Coronary artery (tissue), 2 donors: Measurements from ENCODE around the gene MSH3.
"Not testable (repeated sequence)": the region's sequence is repeated elsewhere in the genome, so short reads cannot be mapped to it uniquely, and the experiment has no call there.

Experiments
- DNase-seq: peaks from one replicate; pipeline ENCODE4 v3.0.0-alpha.2; 2017; ENCODE audit warnings: low spot score
- H3K27ac ChIP-seq, 2 donors: fragments of 200-600 bp; sonication (generic); one replicate each; pipeline ENCODE4 v1.5.1; 2016 to 2019
- H3K4me3 ChIP-seq: fragments of 200-600 bp; sonication (generic); 2 replicates; pipeline ENCODE4 v1.5.1; 2016; ENCODE audit warnings: mild to moderate bottlenecking, moderate library complexity
- CTCF ChIP-seq: fragments of 200-600 bp; sonication (generic); IDR thresholded peaks from one replicate; pipeline ENCODE4 v1.5.1; 2019; ENCODE audit warnings: antibody characterized with exemption

The MSH3 gene

GRCh38 chr5:80654054-80654390 is 430 bp upstream of the MSH3 start:
- Histone ChIP-seq H3K27ac (peak overlapping the region in 1 of 2 donors; percentile 93), H3K4me3 (peak overlapping the region; percentile 86)
- no peak for TF ChIP-seq CTCF
- DNase-seq, result peak; percentile 73

GRCh38 chr5:80655231-80655774 is 851 bp downstream of the MSH3 start:
- TF ChIP-seq CTCF, result no peak
- peak overlapping the region; percentile 86 to 93 for H3K27ac ChIP-seq
- peak overlapping the region; percentile 86 for H3K4me3 ChIP-seq
- no peak for DNase-seq

- no peak for DNase-seq
- Histone ChIP-seq H3K4me3 (no peak overlapping the region), H3K27ac (no peak overlapping the region)
- no peak for TF ChIP-seq CTCF
These were observed 2.0 kb downstream of the MSH3 start for GRCh38 chr5:80656425-80656824.

- H3K27ac ChIP-seq, result no peak overlapping the region
- no peak for DNase-seq
- no peak for TF ChIP-seq CTCF
These were observed 4.7 kb downstream of the MSH3 start for GRCh38 chr5:80659106-80659505.

GRCh38 chr5:80660661-80661060 is 6.2 kb downstream of the MSH3 start:
- H3K4me3 ChIP-seq, H3K27ac ChIP-seq, DNase-seq: not testable (repeated sequence)

More at GRCh38 chr5:80659106-80659505, 4.7 kb downstream of the MSH3 start:
- H3K4me3 ChIP-seq, result no peak overlapping the region

- TF ChIP-seq CTCF, result no peak
- Histone ChIP-seq H3K4me3 (no peak overlapping the region), H3K27ac (no peak overlapping the region)
- DNase-seq, result no peak
These were observed 7.7 kb downstream of the MSH3 start for GRCh38 chr5:80662108-80662507.

GRCh38 chr5:80665057-80665456 is 10.6 kb downstream of the MSH3 start:
- no peak overlapping the region for H3K4me3 ChIP-seq
- no peak for DNase-seq
- H3K27ac ChIP-seq, result no peak overlapping the region
- TF ChIP-seq CTCF, result no peak

- no peak for DNase-seq
- no peak overlapping the region for H3K4me3 ChIP-seq
- TF ChIP-seq CTCF, result no peak
- no peak overlapping the region for H3K27ac ChIP-seq
These were observed 12.9 kb downstream of the MSH3 start for GRCh38 chr5:80667384-80667783.
